Measurements from ENCODE around the gene LRIG1.

GRCh38 chr3:66494959-66495667, 5.7 kb downstream of the LRIG1 start:
- TF ChIP-seq CREB5 (CRISPR knock-in tag; IDR thresholded peaks at IDR 0.05) (no peak), ZNF311 (CRISPR knock-in tag; IDR thresholded peaks at IDR 0.05) (no peak), ELF1 (tag; IDR thresholded peaks at IDR 0.05) (no peak), CTCF (IDR thresholded peaks at IDR 0.05 in 2 of 3, conservative IDR thresholded peaks at IDR 0.05 in 1 of 3; ENCODE audit: insufficient read depth in 2 of 3, low read depth in 1 of 3, low read length in 3 of 3) (no peak), FOXJ3 (CRISPR knock-in tag; IDR thresholded peaks at IDR 0.05) (no peak), HDAC2 (IDR thresholded peaks at IDR 0.05) (no peak), POLR2AphosphoS2 (IDR thresholded peaks at IDR 0.05; ENCODE audit: low read length) (no peak), YBX1 (IDR thresholded peaks at IDR 0.05) (no peak), ZNF384 (IDR thresholded peaks at IDR 0.05; ENCODE audit: low read depth, low read length) (no peak), FIP1L1 (IDR thresholded peaks at IDR 0.05; ENCODE audit: low read depth, low read length, poor library complexity, severe bottlenecking) (no peak)
